Psoas muscle (tissue), 8 donors: ENCODE measurements around the gene RPS6KA2. TPM values are rescaled to one million over a fixed set of nuclear protein-coding genes. Genes with fewer than 3 reads are reported as not detected.
"Not testable (repeated sequence)": the region's sequence is repeated elsewhere in the genome, so short reads cannot be mapped to it uniquely, and the experiment has no call there.

Experiments
- ATAC-seq, 4 donors: fragments of 200-7000 bp; cut with Tn5 transposase; one replicate each; pipeline ENCODE4 v1.9.1; 2020; ENCODE audit warnings: moderate library complexity in 3 of 4, mild to moderate bottlenecking in 2 of 4
- DNase-seq, 2 donors: peaks; one replicate each; pipeline ENCODE4 v3.0.0-alpha.2; 2020
- H3K27ac ChIP-seq: fragments of 200-600 bp; one replicate; pipeline ENCODE4 v1.8.0; 2022
- H3K27me3 ChIP-seq, 3 donors: fragments of 200-600 bp in 1 of 3; one replicate each; pipeline versions ENCODE4 v1.6.1 to v1.8.0; 2013 to 2022; ENCODE audit warnings: low read length in 2 of 3, mild to moderate bottlenecking in 2 of 3, moderate library complexity in 1 of 3; ENCODE audit not compliant: insufficient read depth in 3 of 3
- H3K36me3 ChIP-seq, 2 donors: fragments of 200-600 bp in 1 of 2; one replicate each; pipeline versions ENCODE4 v1.6.1 to v1.8.0; 2013 to 2022; ENCODE audit warnings: low read depth in 1 of 2, mild to moderate bottlenecking in 1 of 2, moderate library complexity in 1 of 2; ENCODE audit not compliant: insufficient read depth in 1 of 2
- H3K4me1 ChIP-seq: fragments of 200-600 bp; one replicate; pipeline ENCODE4 v1.8.0; 2022
- H3K4me3 ChIP-seq: fragments of 200-600 bp; one replicate; pipeline ENCODE4 v1.8.0; 2022; ENCODE audit warnings: mild to moderate bottlenecking
- H3K9me3 ChIP-seq: fragments of 200-600 bp; one replicate; pipeline ENCODE4 v1.8.0; 2022
- WGBS, 3 donors: extraction: QIAGEN DNeasy Blood & Tissue Kit; methylation state at CpG; one replicate each; pipeline versions ENCODE4 v1.1.6 to v1.1.7; 2013; 5-methylcytosine and 5-hydroxymethylcytosine counted together
- intact Hi-C, 2 donors: fragments of 100-400 bp; cut with DNase I; formaldehyde crosslinking; loops; one replicate each; pipeline versions ENCODE4 v1.11.0 to v1.14.2; 2022
- polyA plus RNA-seq, 3 donors: library from polyadenylated mRNA; stranded (reverse); fragments of 200-250 nt; gene quantifications; one replicate each; pipeline ENCODE4 v1.2.3, GENCODE V29; 2013
- total RNA-seq, 4 donors: library from RNA; stranded (reverse); fragmentation: NEBNext Ultra II Directional in 2 of 4; extraction: Animal tissue kit (Norgen Biotek cat#: 25700) in 2 of 4; gene quantifications; one replicate each; pipeline versions ENCODE4 v1.2.1 to v1.2.4, GENCODE V29; 2021 to 2023
- TF ChIP-seq, protein P1 (sequence below): fragments of 200-600 bp; IDR thresholded peaks from one replicate; pipeline ENCODE4 v1.8.0; 2022; ENCODE audit warnings: antibody characterized with exemption
- donor health status: healthy with polysubstance abuse.
- donor health status: DM: no; HTN: no; CAD: no; lungs with moderate emphysema.
- donor health status: Bipolar disorder and iron deficiency.
- donor health status: healthy.
- donor health status: DM: yes; HTN: yes; CAD: no.
- donor health status: DM: no; HTN: no; CAD: no.
- donor health status: DM: no; HTN: no; CAD: no.
- donor health status: DM: yes; HTN: yes; CAD: no.

The RPS6KA2 gene
- total and polyA plus RNA-seq, 7 donors, result 7.8 to 40.4 (median 20.0) TPM

DNA sequence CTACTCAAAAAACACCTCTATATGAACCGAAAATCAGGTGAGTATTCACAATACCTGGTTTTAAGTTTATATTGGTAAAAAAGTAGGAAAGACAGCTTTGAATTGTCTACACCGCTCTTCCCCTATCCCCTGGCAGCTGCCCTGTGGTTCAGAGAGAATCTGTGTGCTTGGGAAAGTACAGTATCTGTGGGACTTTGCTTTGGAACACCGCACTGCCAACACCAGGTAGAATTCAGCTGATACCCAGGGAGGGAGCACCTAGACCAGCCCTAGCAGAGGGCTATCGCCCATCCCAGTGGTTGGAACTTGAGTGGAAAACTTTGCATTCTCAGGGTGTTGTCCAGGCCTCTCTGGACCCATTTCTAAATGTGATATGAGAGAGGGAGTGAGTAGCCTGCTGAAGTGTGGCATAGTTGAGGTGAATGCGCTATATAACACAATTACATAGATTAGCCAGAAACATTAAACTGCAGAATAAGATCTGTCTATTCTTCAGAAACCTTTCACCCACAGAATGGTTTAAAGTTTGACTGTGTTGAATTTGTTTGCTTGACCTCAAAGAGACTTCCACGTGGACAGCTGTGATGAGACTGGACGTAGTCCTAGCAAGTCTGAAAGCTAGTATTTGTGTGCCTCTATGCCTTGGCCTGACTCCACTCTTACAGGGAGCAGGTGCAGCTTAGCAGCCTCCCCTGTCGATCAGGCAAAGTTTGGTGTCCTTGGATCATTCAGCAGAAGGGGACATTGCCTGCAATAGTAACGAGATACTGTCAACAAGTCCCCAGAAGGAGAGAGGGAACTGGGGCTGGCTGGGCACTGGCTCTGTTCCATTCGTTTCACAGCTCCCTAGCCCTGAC, 232.8 kb downstream of the RPS6KA2 start:
- 46 to 58% (median 52%) methylated on average over 10 of the region's 10 CpGs for WGBS, 3 donors
- ATAC-seq, result peak; percentile 69 to 98 (median 81)
- intact Hi-C loops, result no loop called here

DNA sequence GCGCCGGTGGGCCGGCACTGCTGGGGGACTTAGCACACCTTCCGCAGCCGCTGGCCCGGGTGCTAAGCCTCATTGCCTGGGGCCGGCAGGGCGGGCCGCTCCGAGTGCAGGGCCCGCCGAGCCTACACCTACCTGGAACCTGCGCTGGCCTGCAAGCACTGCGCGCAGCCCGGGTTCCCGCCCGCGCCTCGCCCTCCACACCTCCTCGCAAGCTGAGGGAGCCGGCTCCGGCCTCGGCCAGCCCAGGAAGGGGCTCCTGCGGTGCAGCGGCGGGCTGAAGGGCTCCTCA, 233.6 kb downstream of the RPS6KA2 start:
- Histone ChIP-seq H3K27me3 (no peaks in the 10 kb centered on the region), H3K4me3 (no peak overlapping the region), H3K36me3 (no peaks in the 10 kb centered on the region), H3K9me3 (no peaks in the 10 kb centered on the region), H3K4me1 (peaks cover 7% of the 10 kb centered on the region), H3K27ac (no peak overlapping the region)
- ATAC-seq (no peak), DNase-seq (no peak)
- intact Hi-C loops, result no loop called here
- 81 to 93% (median 91%) methylated on average over 25 to 27 of the region's 27 CpGs for WGBS, 3 donors
- TF ChIP-seq, protein P1, sequence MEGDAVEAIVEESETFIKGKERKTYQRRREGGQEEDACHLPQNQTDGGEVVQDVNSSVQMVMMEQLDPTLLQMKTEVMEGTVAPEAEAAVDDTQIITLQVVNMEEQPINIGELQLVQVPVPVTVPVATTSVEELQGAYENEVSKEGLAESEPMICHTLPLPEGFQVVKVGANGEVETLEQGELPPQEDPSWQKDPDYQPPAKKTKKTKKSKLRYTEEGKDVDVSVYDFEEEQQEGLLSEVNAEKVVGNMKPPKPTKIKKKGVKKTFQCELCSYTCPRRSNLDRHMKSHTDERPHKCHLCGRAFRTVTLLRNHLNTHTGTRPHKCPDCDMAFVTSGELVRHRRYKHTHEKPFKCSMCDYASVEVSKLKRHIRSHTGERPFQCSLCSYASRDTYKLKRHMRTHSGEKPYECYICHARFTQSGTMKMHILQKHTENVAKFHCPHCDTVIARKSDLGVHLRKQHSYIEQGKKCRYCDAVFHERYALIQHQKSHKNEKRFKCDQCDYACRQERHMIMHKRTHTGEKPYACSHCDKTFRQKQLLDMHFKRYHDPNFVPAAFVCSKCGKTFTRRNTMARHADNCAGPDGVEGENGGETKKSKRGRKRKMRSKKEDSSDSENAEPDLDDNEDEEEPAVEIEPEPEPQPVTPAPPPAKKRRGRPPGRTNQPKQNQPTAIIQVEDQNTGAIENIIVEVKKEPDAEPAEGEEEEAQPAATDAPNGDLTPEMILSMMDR, result no peak

More for the DNA sequence above, 232.8 kb downstream of the RPS6KA2 start:
- DNase-seq, result no peak
- TF ChIP-seq, protein P1, result no peak
- Histone ChIP-seq H3K27ac (peak overlapping the region; percentile 50), H3K36me3 (no peaks in the 10 kb centered on the region), H3K4me1 (peaks cover 7% of the 10 kb centered on the region), H3K4me3 (no peak overlapping the region), H3K9me3 (no peaks in the 10 kb centered on the region), H3K27me3 (no peaks in the 10 kb centered on the region)

DNA sequence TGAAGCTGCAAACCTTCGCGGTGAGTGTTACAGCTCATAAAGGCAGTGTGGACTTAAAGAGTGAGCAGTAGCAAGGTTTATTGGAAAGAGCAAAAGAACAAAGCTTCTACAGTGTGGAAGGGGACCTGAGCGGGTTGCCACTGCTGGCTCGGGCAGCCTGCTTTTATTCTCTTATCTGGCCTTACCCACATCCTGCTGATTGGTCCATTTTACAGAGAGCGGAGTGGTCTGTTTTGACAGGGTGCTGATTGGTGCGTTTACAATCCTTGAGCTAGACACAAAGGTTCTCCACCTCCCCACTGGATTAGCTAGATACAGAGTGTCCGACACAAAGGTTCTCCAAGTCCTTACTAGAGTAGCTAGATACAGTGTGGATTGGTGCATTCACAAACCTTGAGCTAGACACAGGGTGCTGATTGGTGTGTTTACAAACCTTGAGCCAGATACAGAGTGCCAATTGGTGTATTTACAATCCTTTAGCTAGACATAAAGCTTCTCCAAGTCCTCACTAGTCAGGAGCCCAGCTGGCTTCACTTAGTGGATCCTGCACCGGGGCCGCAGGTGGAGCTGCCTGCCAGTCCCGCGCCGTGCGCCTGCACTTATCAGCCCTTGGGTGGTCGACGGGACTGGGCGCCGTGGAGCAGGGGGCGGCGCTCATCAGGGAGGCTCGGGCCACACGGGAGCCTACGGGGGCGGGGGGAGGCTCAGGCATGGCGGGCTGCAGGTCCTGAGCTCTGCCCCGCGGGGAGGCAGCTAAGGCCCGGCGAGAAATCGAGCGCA, 234.1 kb downstream of the RPS6KA2 start:
- H3K9me3 ChIP-seq, ATAC-seq, H3K4me1 ChIP-seq, intact Hi-C loops, H3K27me3 ChIP-seq, H3K36me3 ChIP-seq, H3K27ac ChIP-seq, DNase-seq, H3K4me3 ChIP-seq: not testable (repeated sequence)
- 81 to 92% (median 84%) methylated on average over 27 to 30 of the region's 30 CpGs for WGBS, 3 donors

DNA sequence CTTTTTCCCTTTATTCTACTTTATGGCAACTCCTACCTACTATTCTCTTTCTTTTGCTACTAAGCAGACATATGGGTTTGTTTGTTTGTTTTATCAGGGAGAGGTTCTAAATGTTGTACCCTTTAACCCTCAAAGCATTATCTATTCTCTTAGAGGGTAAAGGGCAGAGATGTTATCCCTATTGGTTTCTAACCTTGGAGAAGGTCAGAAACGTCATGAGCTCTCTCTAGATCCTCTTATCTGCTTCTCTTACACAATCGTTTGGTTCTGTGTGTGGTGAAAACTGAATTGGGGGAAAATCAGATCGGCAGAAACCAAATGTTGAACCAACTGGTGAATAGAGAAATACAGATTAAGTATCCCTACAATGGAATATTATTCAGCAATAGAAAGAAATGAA, 237.9 kb downstream of the RPS6KA2 start:
- H3K27ac ChIP-seq, result no peak overlapping the region
- H3K36me3 ChIP-seq, result no peaks in the 10 kb centered on the region
- ATAC-seq (no peak), DNase-seq (no peak)
- H3K27me3 ChIP-seq, result no peaks in the 10 kb centered on the region
- 68 to 72% (median 69%) methylated on average over 3 of the region's 3 CpGs for WGBS, 3 donors
- TF ChIP-seq, protein P1, result no peak
- intact Hi-C loops, result no loop called here
- no peaks in the 10 kb centered on the region for H3K9me3 ChIP-seq
- no peak overlapping the region for H3K4me3 ChIP-seq
- H3K4me1 ChIP-seq, result peaks cover 3% of the 10 kb centered on the region

DNA sequence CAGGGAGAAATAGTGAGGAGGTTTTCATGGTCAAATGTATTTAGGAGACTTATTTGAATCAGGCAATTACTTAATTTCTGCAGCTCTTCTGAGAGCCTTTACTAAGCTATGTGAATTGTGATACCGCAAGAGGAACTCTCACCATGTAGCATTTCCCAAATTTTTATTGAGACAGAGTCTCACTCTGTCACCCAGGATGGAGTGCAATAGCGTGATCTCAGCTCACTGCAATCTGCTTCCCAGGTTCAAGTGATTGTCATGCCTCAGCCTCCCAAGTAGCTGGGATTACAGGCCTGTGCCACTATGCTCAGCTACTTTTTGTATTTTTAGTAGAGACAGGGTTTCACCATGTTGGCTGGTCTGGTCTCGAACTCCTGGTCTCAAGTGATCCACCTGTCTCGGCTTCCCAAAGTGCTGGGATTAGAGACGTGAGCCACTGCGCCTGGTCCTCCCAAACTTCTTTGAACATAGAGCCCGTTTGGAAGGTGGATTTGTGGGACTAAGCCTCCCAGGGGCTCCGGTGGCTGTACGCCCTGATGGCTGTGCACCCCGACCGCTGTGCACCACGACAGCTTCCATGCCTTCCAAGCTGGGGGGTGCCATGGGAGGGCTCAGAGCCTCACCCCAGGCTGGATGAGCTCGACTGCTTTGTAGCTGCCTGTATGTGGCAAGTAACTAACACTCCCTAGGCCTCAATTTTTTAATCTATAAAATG, 238.6 kb downstream of the RPS6KA2 start:
- intact Hi-C loops, result no loop called here
- H3K4me3 ChIP-seq, result no peak overlapping the region
- H3K4me1 ChIP-seq, result no peaks in the 10 kb centered on the region
- DNase-seq (no peak), ATAC-seq (no peak)
- H3K27me3 ChIP-seq, result no peaks in the 10 kb centered on the region
- no peaks in the 10 kb centered on the region for H3K9me3 ChIP-seq
- no peak overlapping the region for H3K27ac ChIP-seq
- no peaks in the 10 kb centered on the region for H3K36me3 ChIP-seq
- 89 to 91% (median 90%) methylated on average over 13 of the region's 13 CpGs for WGBS, 3 donors
- TF ChIP-seq, protein P1, result no peak
